ENCODE measurements around the gene NECAB3. TPM values are rescaled to one million over a fixed set of nuclear protein-coding genes. Genes with fewer than 3 reads are reported as not detected.
A peak's percentile ranks its signal among the peaks of the same experiment; 100 is the strongest.

NECAB3 gene
- polyA plus RNA-seq, 1 of the 3 experiments (the other 2 are of a cell fraction), result 20.1 TPM

GRCh38 chr20:33686100-33686983, 12.1 kb upstream of the NECAB3 start, which contains the start of gene E2F1:
Gene E2F1, minus strand, starts transcription at chr20:33686385. Its CDS starts 121 bp downstream, at chr20:33686264.
- H3K4me3 ChIP-seq (ENCODE audit: low read depth in 2 of 2, low read length in 1 of 2), result peak within 1 kb of the TSS; percentile 61 to 62
- no peaks in the 10 kb centered on the region for H3F3A ChIP-seq (replicated peaks; ENCODE audit: insufficient read depth)
- H3K79me2 ChIP-seq (ENCODE audit: insufficient read depth), result peaks cover 35% of the 10 kb centered on the region
- H3K9me3 ChIP-seq, result no peaks in the 10 kb centered on the region
- WGBS (ENCODE audit: low lambda C conversion rate), result 7% methylated on average over 24 of the region's 101 CpGs
- no peaks in the 10 kb centered on the region for H3K27me3 ChIP-seq (ENCODE audit: insufficient read depth)
- H3K27ac ChIP-seq (ENCODE audit: low read depth in 2 of 2, low read length in 1 of 2), result peak within 1 kb of the TSS; percentile 1 to 24; a peak in 2 of 4 replicates
- peak within 1 kb of the TSS; percentile 72 for H3K4me2 ChIP-seq
- peaks cover 1% of the 10 kb centered on the region; the same call in 1 of the 2 replicates for H4K20me1 ChIP-seq (ENCODE audit: insufficient read depth)
- H3K9ac ChIP-seq, result peak within 1 kb of the TSS; percentile 64
- peaks cover 7 to 19% of the 10 kb centered on the region in 2 experiments; a peak in 2 of 4 replicates for H3K4me1 ChIP-seq (ENCODE audit: control insufficient read depth in 1 of 2, insufficient read depth in 2 of 2, low read depth in 1 of 2, low read length in 1 of 2)
- DNase-seq, result peak; percentile 99
- ChIA-PET POLR2A (interaction anchor here (0.6 to 1.6 kb wide), 2 partner anchors 10 to 11 kb away, joined by 3 to 7 read pairs; no protein-coding TSS in a partner anchor), CTCF (interaction anchor here (0.6 to 4.5 kb wide), 7 partner anchors 10 to 383 kb away, joined by 3 to 15 read pairs (median 3); partner anchors contain the start of gene ZNF341)
- H3K36me3 ChIP-seq (replicated peaks in 1 of 2; ENCODE audit: control insufficient read depth in 1 of 2, insufficient read depth in 2 of 2, low read length in 1 of 2), result no peaks in the 10 kb centered on the region
- no peaks in the 10 kb centered on the region for H3K9me2 ChIP-seq
- peak within 1 kb of the TSS; percentile 92 for H2AFZ ChIP-seq (ENCODE audit: low read depth)
- TF ChIP-seq RAD21 (IDR thresholded peaks at IDR 0.05; ENCODE audit: low read length) (no peak), POLR2AphosphoS5 (IDR thresholded peaks at IDR 0.05; ENCODE audit: low read depth, low read length) (no peak), RXRA (IDR thresholded peaks at IDR 0.05; ENCODE audit: borderline replicate concordance, low read depth) (no peak), EZH2phosphoT487 (IDR thresholded peaks at IDR 0.05; ENCODE audit: borderline replicate concordance, low read depth) (no peak), TEAD4 (IDR thresholded peaks at IDR 0.05; ENCODE audit: borderline replicate concordance, insufficient read depth) (no peak), CHD2 (IDR thresholded peaks at IDR 0.05; ENCODE audit: low read length, partially characterized antibody) (peak; percentile 67), EP300 (IDR thresholded peaks at IDR 0.05; ENCODE audit: borderline replicate concordance in 1 of 2, low read depth in 1 of 2, low read length in 1 of 2) (no peak), ELF1 (IDR thresholded peaks at IDR 0.05) (no peak), MXI1 (IDR thresholded peaks at IDR 0.05; ENCODE audit: low read depth, low read length) (peak; percentile 90), NFIC (IDR thresholded peaks at IDR 0.05; ENCODE audit: borderline replicate concordance) (no peak), RFX5 (IDR thresholded peaks at IDR 0.05; ENCODE audit: low read length) (0 out of 2 replicates have a peak, but pooled peaks have one; percentile 40), GABPA (IDR thresholded peaks at IDR 0.05; ENCODE audit: low read depth) (no peak), NRF1 (IDR thresholded peaks at IDR 0.05; ENCODE audit: low read depth, low read length) (peak; percentile 70), REST (IDR thresholded peaks at IDR 0.05; ENCODE audit: low read depth, low read length) (no peak), FOXM1 (IDR thresholded peaks at IDR 0.05; ENCODE audit: low read depth) (no peak), MEF2A (IDR thresholded peaks at IDR 0.05; ENCODE audit: borderline replicate concordance, low read depth) (no peak), FOXJ3 (CRISPR knock-in tag; IDR thresholded peaks at IDR 0.05) (no peak), ZBTB33 (IDR thresholded peaks at IDR 0.05; ENCODE audit: borderline replicate concordance, low read depth) (no peak), FOSL2 (IDR thresholded peaks at IDR 0.05; ENCODE audit: borderline replicate concordance, low read depth) (no peak), SIN3A (IDR thresholded peaks at IDR 0.05; ENCODE audit: borderline replicate concordance, low read depth, low read length) (peak; percentile 89)
- TF ChIP-seq, protein P1, sequence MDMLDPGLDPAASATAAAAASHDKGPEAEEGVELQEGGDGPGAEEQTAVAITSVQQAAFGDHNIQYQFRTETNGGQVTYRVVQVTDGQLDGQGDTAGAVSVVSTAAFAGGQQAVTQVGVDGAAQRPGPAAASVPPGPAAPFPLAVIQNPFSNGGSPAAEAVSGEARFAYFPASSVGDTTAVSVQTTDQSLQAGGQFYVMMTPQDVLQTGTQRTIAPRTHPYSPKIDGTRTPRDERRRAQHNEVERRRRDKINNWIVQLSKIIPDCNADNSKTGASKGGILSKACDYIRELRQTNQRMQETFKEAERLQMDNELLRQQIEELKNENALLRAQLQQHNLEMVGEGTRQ (IDR thresholded peaks at IDR 0.05; ENCODE audit: borderline replicate concordance, low read depth, low read length), result 0 out of 2 replicates have a peak, but pooled peaks have one; percentile 25
- TF ChIP-seq, protein P2, sequence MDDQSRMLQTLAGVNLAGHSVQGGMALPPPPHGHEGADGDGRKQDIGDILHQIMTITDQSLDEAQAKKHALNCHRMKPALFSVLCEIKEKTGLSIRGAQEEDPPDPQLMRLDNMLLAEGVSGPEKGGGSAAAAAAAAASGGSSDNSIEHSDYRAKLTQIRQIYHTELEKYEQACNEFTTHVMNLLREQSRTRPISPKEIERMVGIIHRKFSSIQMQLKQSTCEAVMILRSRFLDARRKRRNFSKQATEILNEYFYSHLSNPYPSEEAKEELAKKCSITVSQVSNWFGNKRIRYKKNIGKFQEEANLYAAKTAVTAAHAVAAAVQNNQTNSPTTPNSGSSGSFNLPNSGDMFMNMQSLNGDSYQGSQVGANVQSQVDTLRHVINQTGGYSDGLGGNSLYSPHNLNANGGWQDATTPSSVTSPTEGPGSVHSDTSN (IDR thresholded peaks at IDR 0.05), result no peak
